ENCODE data around the gene FRMD6. TPM values are rescaled to one million over a fixed set of nuclear protein-coding genes. Genes with fewer than 3 reads are reported as not detected.

Gene FRMD6
- total RNA-seq, 1 experiment from 2014 or later: 11.4 TPM

DNA sequence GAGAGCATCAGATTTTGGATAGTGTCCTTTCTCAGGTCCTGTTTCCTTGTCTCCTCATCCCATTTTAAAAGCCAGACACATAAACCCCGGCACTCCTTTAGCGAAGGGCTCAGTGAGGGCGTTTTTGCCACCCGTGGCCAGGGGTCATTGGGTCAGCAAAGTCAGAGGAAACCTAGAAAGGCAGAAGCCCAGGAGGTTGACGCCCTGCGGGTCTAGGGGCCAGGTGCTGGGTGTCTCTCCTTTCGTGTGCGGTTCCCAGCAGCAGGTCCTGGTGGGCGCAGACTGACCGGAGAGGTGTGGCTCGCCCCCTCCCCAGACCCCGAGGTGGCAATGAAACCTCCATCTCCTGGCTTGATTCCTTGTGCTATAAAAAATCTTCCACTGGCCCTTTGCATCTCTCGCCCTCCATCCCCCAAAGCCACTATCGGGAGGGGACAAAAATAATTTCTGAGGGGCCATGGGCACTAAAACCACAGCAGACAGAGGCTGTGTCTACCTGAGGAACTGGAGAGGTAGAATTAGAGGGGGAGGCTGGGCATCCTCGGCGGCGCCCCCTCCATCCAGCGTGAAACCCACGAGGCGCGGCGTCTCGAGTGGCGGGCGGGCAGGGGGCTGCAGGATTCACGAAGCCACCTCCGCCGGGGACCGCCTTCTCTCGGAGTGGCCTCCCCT lies 858 bp upstream of the FRMD6 start:
- H3K27ac ChIP-seq (ENCODE audit: low read depth, low read length): peak overlapping the region; percentile 76
- no peak for DNase-seq (ENCODE audit: low read depth, low spot score)
- peak; percentile 12; the same call in 1 of the 2 replicates for ATAC-seq
- TF ChIP-seq YY1 (IDR thresholded peaks at IDR 0.05; ENCODE audit: extremely low read depth, insufficient replicate concordance, low read depth, low read length) (no peak), TCF7L2 (IDR thresholded peaks at IDR 0.05; ENCODE audit: borderline replicate concordance, extremely low read depth, insufficient read depth, insufficient read length) (no peak), SP1 (IDR thresholded peaks at IDR 0.05; ENCODE audit: low read depth) (no peak), EZH2phosphoT487 (IDR thresholded peaks at IDR 0.05; ENCODE audit: borderline replicate concordance) (no peak), FOSL1 (IDR thresholded peaks at IDR 0.05; ENCODE audit: low read depth) (no peak), SRF (IDR thresholded peaks at IDR 0.05; ENCODE audit: low read depth) (no peak), ZFX (IDR thresholded peaks at IDR 0.05) (no peak)
- TF ChIP-seq, protein P1, sequence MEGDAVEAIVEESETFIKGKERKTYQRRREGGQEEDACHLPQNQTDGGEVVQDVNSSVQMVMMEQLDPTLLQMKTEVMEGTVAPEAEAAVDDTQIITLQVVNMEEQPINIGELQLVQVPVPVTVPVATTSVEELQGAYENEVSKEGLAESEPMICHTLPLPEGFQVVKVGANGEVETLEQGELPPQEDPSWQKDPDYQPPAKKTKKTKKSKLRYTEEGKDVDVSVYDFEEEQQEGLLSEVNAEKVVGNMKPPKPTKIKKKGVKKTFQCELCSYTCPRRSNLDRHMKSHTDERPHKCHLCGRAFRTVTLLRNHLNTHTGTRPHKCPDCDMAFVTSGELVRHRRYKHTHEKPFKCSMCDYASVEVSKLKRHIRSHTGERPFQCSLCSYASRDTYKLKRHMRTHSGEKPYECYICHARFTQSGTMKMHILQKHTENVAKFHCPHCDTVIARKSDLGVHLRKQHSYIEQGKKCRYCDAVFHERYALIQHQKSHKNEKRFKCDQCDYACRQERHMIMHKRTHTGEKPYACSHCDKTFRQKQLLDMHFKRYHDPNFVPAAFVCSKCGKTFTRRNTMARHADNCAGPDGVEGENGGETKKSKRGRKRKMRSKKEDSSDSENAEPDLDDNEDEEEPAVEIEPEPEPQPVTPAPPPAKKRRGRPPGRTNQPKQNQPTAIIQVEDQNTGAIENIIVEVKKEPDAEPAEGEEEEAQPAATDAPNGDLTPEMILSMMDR (IDR thresholded peaks at IDR 0.05 in 2 of 3, conservative IDR thresholded peaks at IDR 0.05 in 1 of 3; ENCODE audit: borderline replicate concordance in 1 of 3, insufficient read depth in 1 of 3, low read depth in 2 of 3, low read length in 2 of 3): no peak
- peak overlapping the region; percentile 88 for H3K9ac ChIP-seq (ENCODE audit: low read length)
- H3K4me3 ChIP-seq (replicated peaks in 1 of 2; ENCODE audit: low read depth in 1 of 2, low read length in 2 of 2): peak overlapping the region; percentile 84 to 91
- H2AFZ ChIP-seq (ENCODE audit: low read depth, low read length, poor library complexity, severe bottlenecking): peak overlapping the region; percentile 2
- no peaks in the 10 kb centered on the region for H3K9me2 ChIP-seq (ENCODE audit: insufficient read depth)
- TSS peak; percentile 68 for BruUV-seq (replicated peaks)
- H4K20me1 ChIP-seq (ENCODE audit: insufficient read depth): no peaks in the 10 kb centered on the region
- H3K79me2 ChIP-seq (ENCODE audit: insufficient read depth, low read length): peaks cover 18% of the 10 kb centered on the region
- CTCF ChIA-PET: interaction anchor here (0.6 to 1.6 kb wide), 11 partner anchors 8 to 400 kb away, joined by 3 to 6 read pairs (median 3); no protein-coding TSS in a partner anchor
- RAD21 ChIA-PET (ENCODE audit: low non-redundant PET in 1 of 2, low total read pairs in 2 of 2, uncharacterized antibody in 2 of 2, unreplicated experiment in 2 of 2): interaction anchor here (0.6 to 0.7 kb wide), 5 partner anchors 24 to 314 kb away, joined by 3 to 6 read pairs (median 4); no protein-coding TSS in a partner anchor
- POLR2A ChIA-PET: interaction anchor here (0.6 to 1.1 kb wide), 10 partner anchors 8 to 219 kb away, joined by 3 to 7 read pairs (median 3); no protein-coding TSS in a partner anchor
- no peaks in the 10 kb centered on the region for H3K27me3 ChIP-seq (ENCODE audit: insufficient read depth, low read length)
- H3K4me2 ChIP-seq (ENCODE audit: low read length): peak overlapping the region; percentile 100
- no peaks in the 10 kb centered on the region for H3K36me3 ChIP-seq (ENCODE audit: control insufficient read depth in 1 of 2, insufficient read depth in 2 of 2, low read length in 2 of 2)
- intact Hi-C loops (cut with micrococcal nuclease): loop anchor here (5.0 kb wide), 1 partner anchor 131 kb away; no protein-coding TSS in a partner anchor
- no peaks in the 10 kb centered on the region for H3K9me3 ChIP-seq (ENCODE audit: control insufficient read depth in 1 of 2, insufficient read depth in 1 of 2, low read depth in 1 of 2, low read length in 2 of 2)
- peaks cover 13 to 28% of the 10 kb centered on the region in 2 experiments for H3K4me1 ChIP-seq (ENCODE audit: control insufficient read depth in 1 of 2, insufficient read depth in 2 of 2, low read length in 2 of 2)

All from HCT116 (cell line).